ACHN (cell line): Measurements from ENCODE around the gene LHB.

ENCODE experiments used
- DNase-seq: peaks from one replicate; pipeline ENCODE4 v3.0.0-alpha.2; 2015
- in situ Hi-C: cut with HindIII; loops from 2 replicates; pipeline ENCODE4 v1.10.0; 2017; ENCODE audit warnings: low sequenced_read_pairs, low pct_ligation_motif_present, low pct_unique_long_range_greater_than_20kb

LHB gene

GRCh38 chr19:49016067-49016839 is 638 bp downstream of the LHB start:
- DNase-seq = no peak
- in situ Hi-C loops = no loop called here

DNA sequence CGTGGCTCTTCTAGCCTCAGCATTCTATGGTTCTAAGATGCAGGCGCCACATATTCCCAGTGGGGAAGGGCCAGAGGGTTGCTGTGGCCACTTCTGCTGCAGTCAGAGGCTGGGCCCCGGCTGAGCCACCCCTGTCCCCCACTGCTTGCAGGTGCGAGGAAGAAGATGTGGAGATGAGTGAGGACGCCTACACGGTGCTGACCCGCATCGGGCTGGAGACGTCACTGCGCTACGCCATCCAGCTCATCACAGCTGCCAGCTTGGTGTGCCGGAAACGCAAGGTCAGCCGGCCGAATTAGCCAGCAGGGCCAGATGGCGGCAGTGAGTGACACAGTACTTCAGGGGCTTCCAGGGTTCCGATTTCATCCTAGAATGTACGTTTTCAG is 2.0 kb downstream of the LHB start:
- no peak for DNase-seq
- in situ Hi-C loops = no loop called here

DNA sequence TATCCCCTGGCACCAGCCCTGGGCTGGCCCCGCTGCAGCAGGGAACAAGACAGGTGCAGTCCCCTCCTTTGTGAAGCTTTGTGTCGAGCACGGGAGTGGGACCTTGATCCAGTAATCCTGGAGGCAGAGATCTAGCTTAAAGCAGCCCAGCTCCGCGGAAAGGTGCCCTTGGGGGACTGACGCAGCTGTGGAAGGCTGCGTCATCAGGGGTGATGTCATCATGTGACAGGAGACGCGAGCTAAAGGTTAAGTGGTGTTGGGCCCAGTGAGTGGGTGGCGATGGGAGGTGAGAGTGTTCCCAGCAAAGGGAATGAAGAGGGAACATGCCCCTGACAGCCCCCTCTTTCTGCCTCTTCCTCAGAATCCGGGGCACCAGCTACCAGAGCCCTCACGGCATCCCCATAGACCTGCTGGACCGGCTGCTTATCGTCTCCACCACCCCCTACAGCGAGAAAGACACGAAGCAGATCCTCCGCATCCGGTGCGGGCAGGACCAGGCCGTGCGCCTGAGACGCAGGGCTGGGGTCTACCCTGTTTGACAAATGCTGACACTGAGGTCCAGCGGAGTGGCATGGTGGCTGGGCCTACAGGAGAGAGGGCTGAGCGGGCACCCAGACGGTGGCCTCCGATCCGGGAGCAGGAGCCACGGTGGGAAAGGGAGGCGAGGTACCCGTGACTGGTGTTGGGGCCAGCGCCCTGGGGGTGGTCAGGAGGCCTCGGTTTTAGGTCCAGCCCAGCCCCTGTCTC is 2.6 kb downstream of the LHB start:
- in situ Hi-C loops = no loop called here
- no peak for DNase-seq

DNA sequence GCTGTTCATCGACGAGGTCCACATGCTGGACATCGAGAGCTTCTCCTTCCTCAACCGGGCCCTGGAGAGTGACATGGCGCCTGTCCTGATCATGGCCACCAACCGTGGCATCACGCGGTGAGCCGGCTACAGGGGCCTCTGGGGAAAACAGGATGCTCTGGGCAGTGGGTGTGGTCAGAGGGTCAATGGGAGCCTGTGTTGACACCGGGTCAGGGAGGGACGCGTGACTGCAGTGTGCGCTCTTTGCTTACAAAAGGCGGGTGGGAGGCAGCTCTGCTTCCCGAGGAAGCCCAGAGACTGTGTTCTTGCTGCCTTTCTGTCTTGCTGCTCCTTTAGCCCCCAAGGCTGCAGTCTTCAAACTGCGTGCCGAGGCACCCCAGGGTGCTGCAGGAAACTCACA is 5.7 kb downstream of the LHB start:
- DNase-seq = no peak
- in situ Hi-C loops = no loop called here

DNA sequence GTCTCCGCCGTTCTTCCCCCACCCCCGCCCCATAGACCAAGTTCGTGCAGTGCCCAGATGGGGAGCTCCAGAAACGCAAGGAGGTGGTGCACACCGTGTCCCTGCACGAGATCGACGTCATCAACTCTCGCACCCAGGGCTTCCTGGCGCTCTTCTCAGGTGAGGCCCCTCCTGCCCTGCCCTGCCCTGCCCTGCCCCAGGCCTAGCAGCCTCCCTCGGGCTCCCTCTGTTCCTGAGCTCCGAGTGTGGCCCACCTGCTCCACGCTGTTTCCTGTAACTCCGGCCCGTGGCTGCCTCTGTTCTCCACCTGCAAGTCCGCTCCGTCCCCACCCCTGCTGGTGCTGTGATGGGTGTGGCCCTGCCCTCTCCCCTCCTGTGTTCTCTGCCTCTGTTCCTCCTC is 6.4 kb downstream of the LHB start:
- no peak for DNase-seq
- in situ Hi-C loops = no loop called here

DNA sequence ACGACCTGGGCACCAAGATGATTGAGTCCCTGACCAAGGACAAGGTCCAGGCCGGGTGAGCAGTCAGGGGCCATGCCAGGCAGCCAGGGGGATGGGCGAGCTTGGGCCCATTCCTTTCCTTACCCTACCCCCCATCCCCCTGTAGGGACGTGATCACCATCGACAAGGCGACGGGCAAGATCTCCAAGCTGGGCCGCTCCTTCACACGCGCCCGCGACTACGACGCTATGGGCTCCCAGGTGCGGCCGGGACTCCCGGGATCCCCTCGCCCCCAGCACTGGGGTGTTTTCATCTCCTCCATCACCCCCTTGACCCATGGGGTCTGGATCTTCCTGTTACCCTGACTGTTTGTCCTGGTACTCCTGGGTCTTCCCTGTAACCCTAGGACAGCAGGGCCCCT is 7.1 kb downstream of the LHB start:
- in situ Hi-C loops = no loop called here
- no peak for DNase-seq

GRCh38 chr19:49006905-49007304 is 10.0 kb downstream of the LHB start:
- in situ Hi-C loops = no loop called here
- DNase-seq = no peak

DNA sequence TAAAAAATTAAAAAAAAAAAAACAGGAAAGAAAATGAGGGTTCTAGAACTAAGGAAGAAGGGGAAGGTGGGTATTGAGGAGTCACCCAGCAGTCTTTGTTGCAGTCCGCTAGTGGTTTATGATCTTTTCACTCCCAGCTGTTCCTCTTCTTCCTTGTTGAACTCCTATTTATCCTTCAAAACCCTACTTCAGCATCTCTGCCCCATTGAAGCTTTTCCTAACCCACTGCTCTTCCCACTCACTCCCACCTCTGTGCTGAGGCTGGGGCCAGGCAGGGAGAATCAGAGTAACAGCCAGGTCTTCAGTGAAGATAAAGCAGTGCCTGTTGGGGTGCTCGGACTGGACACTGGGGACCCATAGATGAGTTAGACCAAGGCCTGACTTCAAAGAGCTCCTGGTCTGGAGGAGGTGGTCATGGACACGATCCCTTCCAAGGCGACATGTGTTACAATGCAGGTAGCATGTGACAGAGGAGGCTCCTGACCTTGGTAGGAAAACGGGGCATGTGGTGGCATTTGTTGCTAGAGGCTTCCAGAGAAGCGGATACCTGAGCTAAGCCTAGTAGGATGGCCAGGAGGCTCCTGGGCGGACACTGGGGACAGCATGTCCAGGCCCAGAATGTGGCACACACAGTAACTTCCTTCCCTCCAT is 11.8 kb downstream of the LHB start:
- no peak for DNase-seq
- in situ Hi-C loops = no loop called here

DNA sequence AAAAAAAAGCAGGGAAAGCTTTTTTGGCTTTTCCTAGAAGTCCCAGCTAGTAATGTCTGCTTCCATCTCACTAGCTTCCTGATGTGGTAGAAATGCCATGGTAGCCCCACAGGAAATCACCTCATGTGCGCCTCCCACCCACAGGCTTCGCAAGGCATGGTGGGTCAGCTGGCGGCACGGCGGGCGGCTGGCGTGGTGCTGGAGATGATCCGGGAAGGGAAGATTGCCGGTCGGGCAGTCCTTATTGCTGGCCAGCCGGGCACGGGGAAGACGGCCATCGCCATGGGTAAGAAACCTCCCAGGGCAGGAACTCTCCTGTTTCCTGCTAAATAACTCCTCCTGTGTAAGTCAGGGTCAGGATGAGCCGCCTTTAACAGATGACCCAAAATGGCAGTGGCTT is 12.8 kb downstream of the LHB start:
- DNase-seq = no peak
- in situ Hi-C loops = no loop called here

GRCh38 chr19:48999481-49000325 is 17.2 kb downstream of the LHB start:
- peak; percentile 57 for DNase-seq

GRCh38 chr19:48997972-48998371 is 18.9 kb downstream of the LHB start:
- peak; percentile 64 for DNase-seq

More at GRCh38 chr19:48999481-49000325, 17.2 kb downstream of the LHB start:
- in situ Hi-C loops = no loop called here

GRCh38 chr19:48994035-48994386 is 22.9 kb downstream of the LHB start:
- in situ Hi-C loops = no loop called here
- DNase-seq = no peak

More at GRCh38 chr19:48997972-48998371, 18.9 kb downstream of the LHB start:
- in situ Hi-C loops = no loop called here

DNA sequence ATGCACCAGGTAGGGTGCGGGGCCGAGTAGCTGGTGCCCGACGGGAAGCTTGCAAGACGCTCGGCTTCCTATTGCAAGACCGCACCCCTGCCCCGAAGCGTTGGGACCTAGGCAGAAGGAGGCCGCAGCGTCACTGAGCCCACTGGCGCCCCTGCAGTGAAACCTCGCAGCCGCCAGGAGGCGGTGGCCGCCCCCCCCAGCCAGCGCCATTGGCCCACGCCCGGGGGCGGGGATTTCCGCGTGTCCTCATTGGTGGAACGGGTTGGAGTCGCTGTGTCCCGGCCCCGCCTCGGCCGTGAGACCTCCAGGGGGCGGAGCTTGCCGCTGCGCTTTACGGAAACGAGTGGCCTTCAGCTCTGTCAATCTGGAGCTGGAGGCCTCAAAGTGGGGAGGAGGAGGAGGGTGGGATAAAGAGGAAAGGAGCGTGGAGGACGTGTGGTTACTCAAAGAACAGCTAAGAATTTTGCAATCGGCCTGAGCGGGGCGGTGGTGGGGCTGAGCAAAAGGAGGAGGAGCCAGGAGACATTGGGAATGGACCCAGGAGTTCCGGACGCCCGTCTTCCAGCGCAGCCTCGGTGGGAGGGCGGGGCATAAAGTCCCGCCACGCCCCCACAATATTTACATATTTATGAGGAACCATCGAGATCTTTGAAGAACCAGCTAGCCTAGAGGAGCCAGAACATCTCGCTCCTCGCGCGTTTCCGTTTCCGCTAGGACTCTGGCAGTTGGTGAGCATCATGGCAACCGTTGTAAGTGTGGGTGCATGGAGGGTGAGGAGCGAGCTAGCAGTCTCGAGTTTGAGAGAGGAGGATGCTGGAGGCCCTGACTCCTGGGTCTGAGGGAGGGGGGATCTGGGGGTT is 23.5 kb downstream of the LHB start, which contains the start of the genes GYS1 and RUVBL2:
Gene GYS1 (minus strand): TSS at position 135 of the 860 bp plus-strand sequence. CDS start 197 bp downstream, outside the sequence.
Gene RUVBL2 (plus strand): TSS at position 713 of the 860 bp plus-strand sequence. CDS start 25 bp downstream, at position 738.
- in situ Hi-C loops = no loop called here
- peak; percentile 98 for DNase-seq

DNA sequence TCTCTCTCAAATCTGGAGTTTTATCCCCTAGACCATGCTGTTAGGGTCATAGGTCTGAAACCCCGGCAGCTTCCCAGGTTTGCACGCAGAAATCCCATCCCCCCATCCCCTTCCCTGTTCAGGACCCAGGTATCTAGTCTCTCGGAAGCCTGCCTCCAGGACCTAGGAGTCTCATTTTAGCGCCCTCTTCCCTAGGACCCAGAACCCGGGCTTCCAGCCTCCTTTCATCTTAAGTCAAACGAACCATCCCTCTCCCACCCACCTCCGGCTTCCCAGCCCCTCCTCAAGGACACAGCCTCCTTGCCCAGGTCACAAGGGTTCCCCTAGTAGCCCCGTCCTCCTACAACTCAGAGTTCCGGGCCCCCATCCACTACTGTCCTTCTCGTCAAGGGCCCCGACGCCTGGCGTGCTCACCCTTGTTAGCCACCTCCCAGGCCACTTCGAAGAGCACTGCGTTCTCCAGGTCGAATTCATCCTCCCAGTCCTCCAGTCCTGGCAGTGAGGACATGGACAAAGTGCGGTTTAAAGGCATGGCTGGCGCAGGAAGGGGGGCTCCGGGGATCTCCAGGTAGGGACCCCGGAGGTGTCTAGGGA is 24.2 kb downstream of the LHB start:
- in situ Hi-C loops = no loop called here
- DNase-seq = peak; percentile 14

- in situ Hi-C loops = no loop called here
- peak; percentile 65 for DNase-seq
Measured at GRCh38 chr19:48991873-48992580, 24.9 kb downstream of the LHB start.

GRCh38 chr19:48991011-48991609 is 25.8 kb downstream of the LHB start:
- in situ Hi-C loops = no loop called here
- no peak for DNase-seq
